Hematopoietic multipotent progenitor cell (in vitro differentiated cells): Measurements from ENCODE around the gene DCDC2B. TPM values are rescaled to one million over a fixed set of nuclear protein-coding genes. Genes with fewer than 3 reads are reported as not detected.

ENCODE experiments used
- DNase-seq, 3 donors: peaks; one replicate each; pipeline ENCODE4 v3.0.0-alpha.2; 2011 to 2015; ENCODE audit warnings: low read depth in 2 of 3, low spot score in 2 of 3
- total RNA-seq: library from RNA; depleted of rRNA; stranded (reverse); fragments of >200 nt; gene quantifications from one replicate; pipeline ENCODE4 v1.2.3, GENCODE V29; 2012

Gene DCDC2B
- total RNA-seq, 1 donor = under 0.01 TPM

GRCh38 chr1:32195972-32196823, 12.7 kb upstream of the DCDC2B start:
- DNase-seq = peak in 2 of 3 donors; percentile 17 to 52

GRCh38 chr1:32197074-32197473, 11.8 kb upstream of the DCDC2B start:
- no peak for DNase-seq

GRCh38 chr1:32197837-32198236, 11.1 kb upstream of the DCDC2B start:
- DNase-seq = no peak

GRCh38 chr1:32198237-32199042, 10.4 kb upstream of the DCDC2B start:
- no peak for DNase-seq

GRCh38 chr1:32199043-32199716, 9.7 kb upstream of the DCDC2B start:
- no peak for DNase-seq

GRCh38 chr1:32199717-32200072, 9.2 kb upstream of the DCDC2B start:
- no peak for DNase-seq

GRCh38 chr1:32200226-32201010, 8.5 kb upstream of the DCDC2B start, which contains the start of gene CCDC28B:
TSS of gene CCDC28B (plus strand) at chr1:32200595. CDS start at chr1:32201936, 1,341 bp downstream.
- peak; percentile 32 to 52 (median 32) for DNase-seq

GRCh38 chr1:32201011-32201855, 7.7 kb upstream of the DCDC2B start:
- peak; percentile 58 to 78 (median 67) for DNase-seq

GRCh38 chr1:32204943-32205361, 3.9 kb upstream of the DCDC2B start:
- no peak for DNase-seq

- peak; percentile 76 to 85 (median 83) for DNase-seq
Measured at GRCh38 chr1:32205401-32206370, 3.2 kb upstream of the DCDC2B start, which contains the start of gene IQCC. TSS of gene IQCC (plus strand) at chr1:32205671. CDS start at chr1:32205682, 11 bp downstream.

- DNase-seq = no peak
Measured at GRCh38 chr1:32208469-32208868, 420 bp upstream of the DCDC2B start.

GRCh38 chr1:32215629-32216480, 7.0 kb downstream of the DCDC2B start:
- DNase-seq = peak in 2 of 3 donors; percentile 50 to 72

- DNase-seq = no peak
Measured at GRCh38 chr1:32216566-32216965, 7.7 kb downstream of the DCDC2B start.

- DNase-seq = no peak
Measured at GRCh38 chr1:32219022-32219421, 10.1 kb downstream of the DCDC2B start.

- no peak for DNase-seq
Measured at GRCh38 chr1:32220746-32221580, 12.1 kb downstream of the DCDC2B start.

GRCh38 chr1:32221581-32221979, 12.7 kb downstream of the DCDC2B start:
- no peak for DNase-seq
